ENCODE results near the gene TUBB2A. TPM values are rescaled to one million over a fixed set of nuclear protein-coding genes. Genes with fewer than 3 reads are reported as not detected.
"Not testable (repeated sequence)": the region's sequence is repeated elsewhere in the genome, so short reads cannot be mapped to it uniquely, and the experiment has no call there.

TUBB2A gene
- total and polyA plus RNA-seq, 10 donors, result 4.3 to 13.7 (median 7.1) TPM

DNA sequence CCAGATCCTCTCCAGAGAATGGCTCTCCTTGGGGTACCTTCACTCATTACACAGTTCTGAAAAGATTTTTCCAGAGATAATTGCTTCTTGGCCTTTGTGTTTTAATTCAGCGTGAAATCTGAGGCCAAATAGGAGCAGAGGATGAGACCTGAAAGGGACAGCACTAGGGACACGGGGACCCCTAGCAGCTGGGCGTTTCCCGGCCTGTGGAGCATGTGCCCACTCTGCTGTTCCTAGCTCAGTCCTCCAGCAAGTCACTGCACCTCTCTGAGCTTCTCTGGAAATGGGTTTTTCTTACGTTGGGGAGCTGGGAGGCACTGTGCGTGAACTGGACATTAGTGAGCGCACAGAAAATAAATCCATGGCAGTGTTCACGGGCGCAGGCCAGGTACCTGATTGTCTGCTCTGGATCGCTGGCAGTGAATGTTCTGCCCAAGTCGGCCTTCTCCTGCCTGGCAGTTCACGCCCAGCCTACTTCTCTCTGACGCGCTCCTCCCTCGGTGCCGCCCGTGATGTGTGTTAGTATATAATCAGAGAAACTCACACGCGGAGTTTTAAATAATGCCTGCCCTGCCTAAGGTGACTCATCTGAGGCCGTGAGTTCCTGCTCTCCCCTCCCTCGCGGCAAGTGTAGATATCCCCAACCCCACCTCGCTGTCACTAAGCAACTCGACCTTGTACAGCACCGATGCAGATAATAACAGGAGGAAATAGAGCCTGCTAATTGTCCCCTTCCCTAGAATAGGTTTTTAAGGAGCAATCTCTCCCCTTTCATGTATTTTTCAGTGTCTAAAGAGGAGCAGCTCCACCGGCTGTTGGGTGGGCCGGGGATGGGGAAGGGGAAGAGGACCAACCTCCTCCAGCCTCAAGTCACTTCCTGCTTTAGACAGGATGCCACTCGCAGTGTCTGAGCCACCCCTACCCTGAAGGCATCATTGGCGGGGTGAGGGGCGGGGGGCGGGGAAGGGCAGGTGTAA is 2.7 kb upstream of the TUBB2A start:
- peaks cover 0 to 6% (median 0%) of the 10 kb centered on the region in 6 donors for H3K36me3 ChIP-seq
- intact Hi-C loops (cut with DNase I; ENCODE audit: low total_unique reads), result loop anchor here (10.0 kb wide), 1 partner anchor 95 kb away; the partner anchor contains the start of gene PSMG4
- H3K27me3 ChIP-seq (replicated peaks in 1 of 7), result peaks cover 0 to 41% (median 0%) of the 10 kb centered on the region in 7 donors
- peak overlapping the region in 6 of 8 donors; percentile 16 to 69 (median 50) for H3K27ac ChIP-seq
- peak; percentile 79 for DNase-seq
- no peaks in the 10 kb centered on the region for H3K9me3 ChIP-seq
- H3K4me1 ChIP-seq, result peaks cover 2 to 66% (median 32%) of the 10 kb centered on the region in 6 donors
- peak in 2 of 3 donors; percentile 29 to 53 for TF ChIP-seq POLR2AphosphoS5 (IDR thresholded peaks at IDR 0.05)
- TF ChIP-seq, protein P1, sequence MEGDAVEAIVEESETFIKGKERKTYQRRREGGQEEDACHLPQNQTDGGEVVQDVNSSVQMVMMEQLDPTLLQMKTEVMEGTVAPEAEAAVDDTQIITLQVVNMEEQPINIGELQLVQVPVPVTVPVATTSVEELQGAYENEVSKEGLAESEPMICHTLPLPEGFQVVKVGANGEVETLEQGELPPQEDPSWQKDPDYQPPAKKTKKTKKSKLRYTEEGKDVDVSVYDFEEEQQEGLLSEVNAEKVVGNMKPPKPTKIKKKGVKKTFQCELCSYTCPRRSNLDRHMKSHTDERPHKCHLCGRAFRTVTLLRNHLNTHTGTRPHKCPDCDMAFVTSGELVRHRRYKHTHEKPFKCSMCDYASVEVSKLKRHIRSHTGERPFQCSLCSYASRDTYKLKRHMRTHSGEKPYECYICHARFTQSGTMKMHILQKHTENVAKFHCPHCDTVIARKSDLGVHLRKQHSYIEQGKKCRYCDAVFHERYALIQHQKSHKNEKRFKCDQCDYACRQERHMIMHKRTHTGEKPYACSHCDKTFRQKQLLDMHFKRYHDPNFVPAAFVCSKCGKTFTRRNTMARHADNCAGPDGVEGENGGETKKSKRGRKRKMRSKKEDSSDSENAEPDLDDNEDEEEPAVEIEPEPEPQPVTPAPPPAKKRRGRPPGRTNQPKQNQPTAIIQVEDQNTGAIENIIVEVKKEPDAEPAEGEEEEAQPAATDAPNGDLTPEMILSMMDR (IDR thresholded peaks at IDR 0.05 in 8 of 11, conservative IDR thresholded peaks at IDR 0.05 in 3 of 11), result no peak
- WGBS, 5 donors, result 56 to 64% (median 58%) methylated on average over 31 of the region's 31 CpGs
- H3K4me3 ChIP-seq, result no peak overlapping the region

DNA sequence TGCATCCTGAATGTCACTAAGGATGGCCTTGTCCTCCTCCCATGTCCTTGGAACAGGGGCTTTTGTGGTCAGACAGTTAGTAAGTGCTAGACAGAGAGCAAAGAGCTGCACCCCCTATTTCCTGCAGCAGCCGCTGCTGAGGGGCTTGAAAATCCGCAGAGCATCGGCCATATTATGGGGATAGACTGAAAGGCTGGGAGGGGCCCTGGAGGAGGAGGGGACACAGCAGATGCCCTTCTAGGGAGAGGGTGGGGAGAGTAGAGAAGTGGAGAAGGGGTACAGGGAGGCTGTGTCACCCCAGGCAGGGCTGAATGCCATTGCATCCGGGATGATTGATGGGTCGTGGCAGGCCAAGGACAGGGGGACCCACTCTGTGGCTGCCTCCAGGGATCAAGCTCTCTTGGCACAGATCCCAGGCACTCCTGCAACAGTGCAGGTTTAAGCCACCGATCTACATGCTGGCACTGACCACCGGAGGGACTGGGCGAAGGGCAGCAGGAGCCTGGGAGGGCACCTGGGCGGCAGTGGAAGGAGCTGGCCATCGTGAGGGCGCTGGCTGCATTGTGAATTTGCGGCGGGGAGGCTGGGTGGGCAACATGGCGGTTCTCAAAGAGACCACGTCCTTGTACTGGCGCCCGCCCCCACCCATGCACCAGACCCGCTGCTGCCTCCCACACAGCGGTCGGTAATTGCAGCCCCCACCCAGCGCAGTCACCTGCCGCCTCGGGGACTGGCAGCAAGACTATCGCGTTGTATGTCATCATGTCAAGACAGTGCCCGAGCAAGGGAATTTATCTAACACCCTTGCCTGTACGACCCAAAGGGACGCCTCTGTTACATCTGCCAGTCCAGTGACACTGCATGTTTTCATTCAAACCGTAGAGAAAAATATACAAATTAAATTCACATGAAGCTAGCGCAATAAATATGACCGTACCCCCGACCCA is 887 bp downstream of the TUBB2A start:
- intact Hi-C loops (cut with DNase I; ENCODE audit: low total_unique reads); H3K9me3 ChIP-seq: not testable (repeated sequence)
- peaks cover 0 to 36% (median 0%) of the 10 kb centered on the region in 7 donors for H3K27me3 ChIP-seq (replicated peaks in 1 of 7)
- H3K36me3 ChIP-seq, result peaks cover 0 to 16% (median 0%) of the 10 kb centered on the region in 6 donors
- peaks cover 2 to 45% (median 17%) of the 10 kb centered on the region in 6 donors for H3K4me1 ChIP-seq
- 5 to 10% (median 8%) methylated on average over 13 to 30 of the region's 32 CpGs for WGBS, 5 donors
- peak overlapping the region in 6 of 8 donors; percentile 80 to 94 (median 90) for H3K27ac ChIP-seq
- H3K4me3 ChIP-seq, result peak overlapping the region; percentile 51 to 93 (median 70)
- peak; percentile 81 for DNase-seq

GRCh38 chr6:3155416-3155815 is 1.9 kb downstream of the TUBB2A start:
- 79 to 96% (median 89%) methylated on average over 5 to 6 of the region's 6 CpGs for WGBS, 5 donors
- peaks cover 2 to 40% (median 13%) of the 10 kb centered on the region in 6 donors for H3K4me1 ChIP-seq
- H3K27ac ChIP-seq; H3K9me3 ChIP-seq; DNase-seq; H3K4me3 ChIP-seq; intact Hi-C loops (cut with DNase I; ENCODE audit: low total_unique reads): not testable (repeated sequence)
- H3K36me3 ChIP-seq, result peaks cover 0 to 16% (median 0%) of the 10 kb centered on the region in 6 donors
- H3K27me3 ChIP-seq (replicated peaks in 1 of 7), result peaks cover 0 to 34% (median 0%) of the 10 kb centered on the region in 7 donors

GRCh38 chr6:3152689-3153088 is 4.7 kb downstream of the TUBB2A start:
- Histone ChIP-seq H3K36me3 (peaks cover 0 to 23% (median 7%) of the 10 kb centered on the region in 6 donors), H3K9me3 (peaks cover 0 to 6% (median 2%) of the 10 kb centered on the region in 8 donors), H3K27ac (no peak overlapping the region), H3K4me1 (peaks cover 0 to 14% (median 6%) of the 10 kb centered on the region in 6 donors), H3K27me3 (replicated peaks in 1 of 7) (peaks cover 0 to 17% (median 0%) of the 10 kb centered on the region in 7 donors), H3K4me3 (no peak overlapping the region)
- WGBS, 5 donors, result 71 to 82% (median 74%) methylated on average over 3 of the region's 3 CpGs
- intact Hi-C loops (cut with DNase I; ENCODE audit: low total_unique reads), result no loop called here
- TF ChIP-seq POLR2A (IDR thresholded peaks at IDR 0.05) (no peak), POLR2AphosphoS5 (IDR thresholded peaks at IDR 0.05) (no peak)
- TF ChIP-seq, protein P1 (IDR thresholded peaks at IDR 0.05 in 8 of 11, conservative IDR thresholded peaks at IDR 0.05 in 3 of 11), result no peak
- no peak for DNase-seq
